ENCODE measurements around the gene ZNF385D.

GRCh38 chr3:21778715-21779114, 27.7 kb upstream of the ZNF385D start:
- TF ChIP-seq, protein P1, sequence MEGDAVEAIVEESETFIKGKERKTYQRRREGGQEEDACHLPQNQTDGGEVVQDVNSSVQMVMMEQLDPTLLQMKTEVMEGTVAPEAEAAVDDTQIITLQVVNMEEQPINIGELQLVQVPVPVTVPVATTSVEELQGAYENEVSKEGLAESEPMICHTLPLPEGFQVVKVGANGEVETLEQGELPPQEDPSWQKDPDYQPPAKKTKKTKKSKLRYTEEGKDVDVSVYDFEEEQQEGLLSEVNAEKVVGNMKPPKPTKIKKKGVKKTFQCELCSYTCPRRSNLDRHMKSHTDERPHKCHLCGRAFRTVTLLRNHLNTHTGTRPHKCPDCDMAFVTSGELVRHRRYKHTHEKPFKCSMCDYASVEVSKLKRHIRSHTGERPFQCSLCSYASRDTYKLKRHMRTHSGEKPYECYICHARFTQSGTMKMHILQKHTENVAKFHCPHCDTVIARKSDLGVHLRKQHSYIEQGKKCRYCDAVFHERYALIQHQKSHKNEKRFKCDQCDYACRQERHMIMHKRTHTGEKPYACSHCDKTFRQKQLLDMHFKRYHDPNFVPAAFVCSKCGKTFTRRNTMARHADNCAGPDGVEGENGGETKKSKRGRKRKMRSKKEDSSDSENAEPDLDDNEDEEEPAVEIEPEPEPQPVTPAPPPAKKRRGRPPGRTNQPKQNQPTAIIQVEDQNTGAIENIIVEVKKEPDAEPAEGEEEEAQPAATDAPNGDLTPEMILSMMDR (IDR thresholded peaks at IDR 0.05 in 2 of 3, conservative IDR thresholded peaks at IDR 0.05 in 1 of 3; ENCODE audit: borderline replicate concordance in 1 of 3, insufficient read depth in 1 of 3, low read depth in 2 of 3, low read length in 2 of 3): no peak
- TF ChIP-seq SP1 (IDR thresholded peaks at IDR 0.05; ENCODE audit: low read depth): no peak

Data from HCT116 (cell line).